HEK293 (cell line): ENCODE measurements around the gene ABCG1.

Source experiments
- CTCF ChIA-PET: fragments of 350-600 bp; formaldehyde crosslinking; extraction: SDS; loops from one replicate; lab custom pipeline; 2021; ENCODE audit warnings: antibody characterized with exemption; lab: Yijun Ruan, JAX
- POLR2A ChIA-PET: fragments of 300-600 bp; formaldehyde crosslinking; extraction: SDS; loops from one replicate; lab custom pipeline; 2020; ENCODE audit warnings: antibody characterized with exemption, inconsistent platforms; lab: Yijun Ruan, JAX
- H3K27ac ChIP-seq: fragments of 200-500 bp; sonication (Bioruptor generic); 2 replicates; pipeline ENCODE4 v1.5.1; 2014; ENCODE audit warnings: low read depth, low read length, control low read depth, inconsistent platforms; ENCODE audit errors: extremely low read depth
- H3K36me3 ChIP-seq, 2 experiments: fragments of 200-500 bp in 1 of 2; sonication (Bioruptor generic) in 1 of 2; 1 replicate in 1 of 2; 2 replicates in 1 of 2; pipeline ENCODE4 v1.5.1; 2014 to 2017; ENCODE audit warnings: inconsistent platforms in 2 of 2, low read length in 2 of 2; ENCODE audit not compliant: control insufficient read depth in 2 of 2, insufficient read depth in 1 of 2
- H3K4me1 ChIP-seq: fragments of 200-500 bp; sonication (Bioruptor generic); 2 replicates; pipeline ENCODE4 v1.5.1; 2014; ENCODE audit warnings: mild to moderate bottlenecking, low read length, inconsistent platforms; ENCODE audit not compliant: control insufficient read depth, insufficient read depth
- H3K4me3 ChIP-seq: 2 replicates; pipeline ENCODE4 v1.5.1; 2011; ENCODE audit warnings: low read depth, mild to moderate bottlenecking, control low read depth, low read length, moderate library complexity
- H3K9me3 ChIP-seq: fragments of 200-500 bp; sonication (Bioruptor generic); 2 replicates; pipeline ENCODE4 v1.5.1; 2014; ENCODE audit warnings: low read depth, low read length, inconsistent platforms; ENCODE audit not compliant: control insufficient read depth, insufficient read depth
- GLIS1 ChIP-seq: fragments of 450-650 bp; formaldehyde crosslinking; IDR thresholded peaks from 2 replicates; pipeline ENCODE4 v1.5.1; 2016; ENCODE audit warnings: missing biosample characterization, missing genetic modification characterization
- KLF1 ChIP-seq: fragments of 450-650 bp; formaldehyde crosslinking; IDR thresholded peaks from 2 replicates; pipeline ENCODE4 v1.5.1; 2016; ENCODE audit warnings: missing biosample characterization, missing genetic modification characterization
- KLF16 ChIP-seq: fragments of 450-650 bp; formaldehyde crosslinking; IDR thresholded peaks from 2 replicates; pipeline ENCODE4 v1.5.1; 2017; ENCODE audit warnings: missing biosample characterization, missing genetic modification characterization
- TCF7L2 ChIP-seq: IDR thresholded peaks from 2 replicates; pipeline ENCODE4 v1.6.1; 2011; ENCODE audit warnings: low read depth, mild to moderate bottlenecking, inconsistent platforms, low read length, moderate library complexity, borderline replicate concordance
- TRIM28 ChIP-seq: IDR thresholded peaks from 2 replicates; pipeline ENCODE4 v1.6.1; 2011; ENCODE audit warnings: low read length, control low read depth, borderline replicate concordance
- ZBTB1 ChIP-seq: fragments of 450-650 bp; formaldehyde crosslinking; IDR thresholded peaks from 2 replicates; pipeline ENCODE4 v1.5.1; 2016; ENCODE audit warnings: missing biosample characterization, missing genetic modification characterization
- ZFHX2 ChIP-seq: fragments of 450-650 bp; formaldehyde crosslinking; conservative IDR thresholded peaks from 2 replicates; pipeline ENCODE4 v1.5.1; 2016; ENCODE audit warnings: missing biosample characterization, missing genetic modification characterization
- ZNF223 ChIP-seq: fragments of 450-650 bp; formaldehyde crosslinking; IDR thresholded peaks from 2 replicates; pipeline ENCODE4 v1.5.1; 2016; ENCODE audit warnings: missing biosample characterization, missing genetic modification characterization
- ZNF350 ChIP-seq: fragments of 450-650 bp; formaldehyde crosslinking; IDR thresholded peaks from 2 replicates; pipeline ENCODE4 v1.5.0; 2017; ENCODE audit warnings: missing biosample characterization, mild to moderate bottlenecking, missing genetic modification characterization
- ZNF404 ChIP-seq: fragments of 450-650 bp; formaldehyde crosslinking; IDR thresholded peaks from 2 replicates; pipeline ENCODE4 v1.5.1; 2017; ENCODE audit warnings: missing biosample characterization, missing genetic modification characterization
- ZNF629 ChIP-seq: fragments of 450-650 bp; formaldehyde crosslinking; IDR thresholded peaks from 2 replicates; pipeline ENCODE4 v1.5.1; 2017; ENCODE audit warnings: missing biosample characterization, missing genetic modification characterization
- TF ChIP-seq, protein P1 (sequence below): fragments of 450-650 bp; formaldehyde crosslinking; IDR thresholded peaks from 2 replicates; pipeline ENCODE4 v1.5.1; 2016; ENCODE audit warnings: missing biosample characterization, missing genetic modification characterization
- TF ChIP-seq, protein P2 (sequence below): fragments of 450-650 bp; formaldehyde crosslinking; IDR thresholded peaks from 2 replicates; pipeline ENCODE4 v1.5.1; 2016; ENCODE audit warnings: missing biosample characterization, missing genetic modification characterization

The ABCG1 gene

DNA sequence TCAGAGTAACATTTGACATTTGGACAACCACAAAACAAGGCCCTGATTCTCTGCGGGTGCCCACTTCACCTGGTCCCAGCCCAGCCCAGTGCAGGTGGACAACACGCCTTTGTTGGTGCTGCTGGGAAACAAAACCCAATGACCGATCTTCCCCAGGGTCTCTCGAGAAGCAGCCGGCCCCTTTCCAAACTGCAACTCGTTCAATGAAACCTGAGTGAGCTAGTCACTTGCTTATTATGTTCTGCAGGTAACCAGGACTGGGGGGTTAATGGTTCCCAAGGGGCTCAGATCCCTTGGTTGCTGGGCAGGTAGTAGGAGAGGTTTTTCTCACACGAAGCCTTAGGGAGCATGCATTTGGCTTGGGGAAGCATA, 42.9 kb downstream of the ABCG1 start:
- POLR2A ChIA-PET: no interaction called here
- H3K4me3 ChIP-seq: no peak overlapping the region
- no peaks in the 10 kb centered on the region for H3K9me3 ChIP-seq
- no peak overlapping the region for H3K27ac ChIP-seq
- TF ChIP-seq KLF16 (tag by site-specific recombination) (no peak), ZNF350 (tag by site-specific recombination) (no peak), TRIM28 (0 out of 2 replicates have a peak, but pooled peaks have one; percentile 71), GLIS1 (tag by site-specific recombination) (no peak), ZNF629 (no peak)
- TF ChIP-seq, protein P1, sequence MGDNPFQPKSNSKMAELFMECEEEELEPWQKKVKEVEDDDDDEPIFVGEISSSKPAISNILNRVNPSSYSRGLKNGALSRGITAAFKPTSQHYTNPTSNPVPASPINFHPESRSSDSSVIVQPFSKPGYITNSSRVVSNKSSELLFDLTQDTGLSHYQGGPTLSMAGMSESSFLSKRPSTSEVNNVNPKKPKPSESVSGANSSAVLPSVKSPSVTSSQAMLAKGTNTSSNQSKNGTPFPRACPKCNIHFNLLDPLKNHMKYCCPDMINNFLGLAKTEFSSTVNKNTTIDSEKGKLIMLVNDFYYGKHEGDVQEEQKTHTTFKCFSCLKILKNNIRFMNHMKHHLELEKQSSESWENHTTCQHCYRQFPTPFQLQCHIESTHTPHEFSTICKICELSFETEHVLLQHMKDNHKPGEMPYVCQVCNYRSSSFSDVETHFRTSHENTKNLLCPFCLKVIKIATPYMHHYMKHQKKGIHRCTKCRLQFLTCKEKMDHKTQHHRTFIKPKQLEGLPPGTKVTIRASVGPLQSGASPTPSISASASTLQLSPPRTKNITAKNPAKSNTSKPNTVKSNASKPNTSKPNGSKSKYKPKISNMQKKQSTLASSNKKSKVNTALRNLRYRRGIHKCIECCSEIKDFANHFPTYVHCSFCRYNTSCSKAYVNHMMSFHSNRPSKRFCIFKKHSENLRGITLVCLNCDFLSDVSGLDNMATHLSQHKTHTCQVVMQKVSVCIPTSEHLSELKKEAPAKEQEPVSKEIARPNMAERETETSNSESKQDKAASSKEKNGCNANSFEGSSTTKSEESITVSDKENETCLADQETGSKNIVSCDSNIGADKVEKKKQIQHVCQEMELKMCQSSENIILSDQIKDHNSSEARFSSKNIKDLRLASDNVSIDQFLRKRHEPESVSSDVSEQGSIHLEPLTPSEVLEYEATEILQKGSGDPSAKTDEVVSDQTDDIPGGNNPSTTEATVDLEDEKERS (tag by site-specific recombination): no peak
- no peaks in the 10 kb centered on the region for H3K36me3 ChIP-seq
- H3K4me1 ChIP-seq: no peaks in the 10 kb centered on the region
- CTCF ChIA-PET: interaction anchor here (0.7 to 3.7 kb wide), 5 partner anchors 10 to 119 kb away, joined by 3 to 46 read pairs (median 6); no protein-coding TSS in a partner anchor

DNA sequence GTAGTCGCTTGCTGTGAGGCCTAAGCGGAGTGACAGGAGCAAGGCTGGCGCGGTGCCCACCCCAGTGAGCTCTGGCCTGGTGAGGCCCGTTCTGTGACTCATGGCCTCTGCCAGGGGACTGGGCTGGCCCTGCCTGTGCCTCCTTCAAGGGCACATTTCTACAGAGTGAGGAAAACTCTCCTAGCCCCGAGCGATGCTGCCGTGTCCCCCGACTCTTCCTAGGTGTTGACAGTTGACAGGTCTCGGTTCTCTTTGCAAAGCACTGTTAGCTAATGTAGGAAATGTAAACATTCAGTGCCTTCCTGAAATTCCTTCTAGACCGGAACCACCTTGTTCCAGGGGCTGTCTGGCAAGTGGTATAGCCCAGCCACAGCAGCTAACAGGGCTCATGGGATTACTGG, 43.9 kb downstream of the ABCG1 start:
- no peaks in the 10 kb centered on the region for H3K36me3 ChIP-seq
- H3K4me3 ChIP-seq: no peak overlapping the region
- no peak overlapping the region for H3K27ac ChIP-seq
- POLR2A ChIA-PET: no interaction called here
- TF ChIP-seq, protein P2, sequence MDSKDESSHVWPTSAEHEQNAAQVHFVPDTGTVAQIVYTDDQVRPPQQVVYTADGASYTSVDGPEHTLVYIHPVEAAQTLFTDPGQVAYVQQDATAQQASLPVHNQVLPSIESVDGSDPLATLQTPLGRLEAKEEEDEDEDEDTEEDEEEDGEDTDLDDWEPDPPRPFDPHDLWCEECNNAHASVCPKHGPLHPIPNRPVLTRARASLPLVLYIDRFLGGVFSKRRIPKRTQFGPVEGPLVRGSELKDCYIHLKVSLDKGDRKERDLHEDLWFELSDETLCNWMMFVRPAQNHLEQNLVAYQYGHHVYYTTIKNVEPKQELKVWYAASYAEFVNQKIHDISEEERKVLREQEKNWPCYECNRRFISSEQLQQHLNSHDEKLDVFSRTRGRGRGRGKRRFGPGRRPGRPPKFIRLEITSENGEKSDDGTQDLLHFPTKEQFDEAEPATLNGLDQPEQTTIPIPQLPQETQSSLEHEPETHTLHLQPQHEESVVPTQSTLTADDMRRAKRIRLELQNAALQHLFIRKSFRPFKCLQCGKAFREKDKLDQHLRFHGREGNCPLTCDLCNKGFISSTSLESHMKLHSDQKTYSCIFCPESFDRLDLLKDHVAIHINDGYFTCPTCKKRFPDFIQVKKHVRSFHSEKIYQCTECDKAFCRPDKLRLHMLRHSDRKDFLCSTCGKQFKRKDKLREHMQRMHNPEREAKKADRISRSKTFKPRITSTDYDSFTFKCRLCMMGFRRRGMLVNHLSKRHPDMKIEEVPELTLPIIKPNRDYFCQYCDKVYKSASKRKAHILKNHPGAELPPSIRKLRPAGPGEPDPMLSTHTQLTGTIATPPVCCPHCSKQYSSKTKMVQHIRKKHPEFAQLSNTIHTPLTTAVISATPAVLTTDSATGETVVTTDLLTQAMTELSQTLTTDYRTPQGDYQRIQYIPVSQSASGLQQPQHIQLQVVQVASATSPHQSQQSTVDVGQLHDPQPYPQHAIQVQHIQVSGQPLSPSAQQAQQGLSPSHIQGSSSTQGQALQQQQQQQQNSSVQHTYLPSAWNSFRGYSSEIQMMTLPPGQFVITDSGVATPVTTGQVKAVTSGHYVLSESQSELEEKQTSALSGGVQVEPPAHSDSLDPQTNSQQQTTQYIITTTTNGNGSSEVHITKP (tag by site-specific recombination): peak; percentile 99
- TF ChIP-seq ZNF223 (tag by site-specific recombination) (peak; percentile 94), TCF7L2 (no peak)
- H3K4me1 ChIP-seq: no peaks in the 10 kb centered on the region
- no peaks in the 10 kb centered on the region for H3K9me3 ChIP-seq
- CTCF ChIA-PET: interaction anchor here (0.6 to 1.6 kb wide), 5 partner anchors 47 to 445 kb away, joined by 4 to 6 read pairs (median 4); no protein-coding TSS in a partner anchor

DNA sequence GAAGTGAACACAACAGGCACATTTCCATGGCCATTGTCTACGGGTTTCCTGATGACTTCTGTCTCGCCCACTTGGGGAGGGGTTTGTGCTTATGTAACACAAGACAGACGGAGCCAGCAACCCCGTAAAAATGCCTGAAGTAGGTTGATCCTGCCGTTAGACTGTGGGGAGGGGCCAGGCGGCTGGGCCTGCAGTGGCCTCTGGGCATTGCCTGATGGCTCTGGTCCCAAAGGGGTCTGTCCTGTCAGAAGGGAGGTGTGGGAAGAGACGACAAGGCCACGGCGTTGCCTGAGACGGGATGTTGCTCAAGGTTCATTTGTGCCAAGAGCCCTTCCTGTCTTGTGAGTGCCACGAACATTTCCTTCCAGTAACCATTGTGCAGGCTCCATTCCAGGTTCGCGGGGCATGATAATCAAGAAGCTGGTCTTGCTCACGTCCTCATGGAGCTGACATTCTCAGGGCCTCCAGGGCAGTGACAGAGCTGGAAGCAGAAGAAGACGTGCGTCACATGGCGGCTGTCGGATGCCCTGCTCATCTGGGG, 44.7 kb downstream of the ABCG1 start:
- CTCF ChIA-PET: interaction anchor here (1.6 kb wide), 1 partner anchor 118 kb away, joined by 6 read pairs; no protein-coding TSS in a partner anchor
- no peak overlapping the region for H3K27ac ChIP-seq

More for the DNA sequence above, 44.7 kb downstream of the ABCG1 start:
- no peak overlapping the region for H3K4me3 ChIP-seq
- no peaks in the 10 kb centered on the region for H3K36me3 ChIP-seq
- H3K4me1 ChIP-seq: no peaks in the 10 kb centered on the region
- POLR2A ChIA-PET: no interaction called here
- H3K9me3 ChIP-seq: no peaks in the 10 kb centered on the region
- TF ChIP-seq ZBTB1: no peak
- no peak for TF ChIP-seq ZNF404 (tag by site-specific recombination)
- TF ChIP-seq KLF1 (tag by site-specific recombination): peak; percentile 63; the same call in 1 of the 2 replicates
- 0 out of 2 replicates have a peak, but pooled peaks have one; percentile 14 for TF ChIP-seq TRIM28
- 0 out of 2 replicates have a peak, but pooled peaks have one; percentile 19 for TF ChIP-seq ZFHX2 (tag by site-specific recombination)
- no peak for TF ChIP-seq ZNF629
